ENCODE measurements around the gene MAP3K14.
A peak's percentile ranks its signal among the peaks of the same experiment; 100 is the strongest.

MAP3K14 gene

DNA sequence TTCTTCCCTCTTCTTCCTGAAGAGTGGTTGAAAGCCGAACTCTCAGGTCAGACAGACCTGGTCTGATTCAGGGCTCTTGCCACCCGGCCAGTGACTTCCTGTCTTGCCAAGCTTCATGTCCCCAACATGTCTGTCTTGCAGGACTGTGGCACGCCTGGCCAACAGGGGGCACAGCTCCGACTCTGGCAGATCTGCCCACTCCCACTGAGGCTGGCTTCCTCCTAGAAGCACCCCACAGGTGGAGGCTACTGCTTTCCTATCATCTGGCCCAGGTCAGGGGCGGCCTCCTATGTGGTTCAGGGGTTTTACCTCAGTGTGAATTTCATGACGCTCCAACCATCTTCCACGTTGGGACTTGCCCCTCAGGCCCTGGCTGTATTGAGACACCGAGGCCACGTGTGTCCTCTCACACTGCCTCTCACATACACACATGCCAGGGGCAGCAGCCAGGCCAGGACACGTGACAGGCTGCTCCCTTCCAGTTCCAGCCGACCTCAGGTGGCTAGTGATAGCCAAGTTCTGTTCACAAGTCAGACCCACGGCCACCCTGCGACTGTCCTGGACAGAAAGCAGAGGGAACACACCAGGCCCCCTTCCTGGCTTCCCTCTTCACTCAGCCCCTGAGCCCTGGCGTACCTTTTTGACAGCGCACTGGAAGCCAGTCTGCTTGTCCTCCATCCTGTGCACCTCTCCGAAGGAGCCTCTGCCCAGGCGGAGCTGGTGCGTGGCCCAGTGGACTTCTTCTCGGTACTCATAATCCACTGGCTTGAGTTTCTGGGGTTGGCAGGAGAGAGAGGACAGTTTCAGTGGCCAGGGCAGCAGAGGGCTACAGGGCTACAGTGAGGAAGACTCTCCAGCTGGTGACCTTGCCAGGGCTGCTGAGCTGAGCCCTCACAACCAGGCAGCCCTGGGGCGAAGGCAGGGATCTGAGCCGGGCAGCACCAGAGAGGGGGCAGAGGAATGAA is 32.4 kb downstream of the MAP3K14 start:
- peak in 2 of 58 donors; percentile 23 to 40 for DNase-seq

DNA sequence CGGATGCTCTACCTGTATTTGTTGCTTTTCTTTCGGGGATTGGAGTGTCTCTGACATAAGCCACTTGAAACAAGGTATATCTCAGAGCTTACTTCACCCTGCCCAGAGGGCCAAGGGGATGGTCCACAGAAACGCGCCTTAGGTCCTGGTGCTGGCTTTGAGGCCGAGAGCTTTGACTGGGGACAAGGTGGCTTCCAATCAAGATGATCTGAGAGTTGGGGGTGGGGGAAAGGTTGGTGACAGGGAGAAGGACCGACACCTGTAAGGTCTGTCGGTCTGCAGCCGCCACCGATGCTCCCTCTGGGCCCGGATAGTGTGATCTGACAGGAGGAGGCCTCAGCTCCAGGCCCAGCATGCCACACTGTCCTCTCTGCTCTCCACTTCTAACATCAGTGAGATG is 33.1 kb downstream of the MAP3K14 start:
- DNase-seq, result no peak

DNA sequence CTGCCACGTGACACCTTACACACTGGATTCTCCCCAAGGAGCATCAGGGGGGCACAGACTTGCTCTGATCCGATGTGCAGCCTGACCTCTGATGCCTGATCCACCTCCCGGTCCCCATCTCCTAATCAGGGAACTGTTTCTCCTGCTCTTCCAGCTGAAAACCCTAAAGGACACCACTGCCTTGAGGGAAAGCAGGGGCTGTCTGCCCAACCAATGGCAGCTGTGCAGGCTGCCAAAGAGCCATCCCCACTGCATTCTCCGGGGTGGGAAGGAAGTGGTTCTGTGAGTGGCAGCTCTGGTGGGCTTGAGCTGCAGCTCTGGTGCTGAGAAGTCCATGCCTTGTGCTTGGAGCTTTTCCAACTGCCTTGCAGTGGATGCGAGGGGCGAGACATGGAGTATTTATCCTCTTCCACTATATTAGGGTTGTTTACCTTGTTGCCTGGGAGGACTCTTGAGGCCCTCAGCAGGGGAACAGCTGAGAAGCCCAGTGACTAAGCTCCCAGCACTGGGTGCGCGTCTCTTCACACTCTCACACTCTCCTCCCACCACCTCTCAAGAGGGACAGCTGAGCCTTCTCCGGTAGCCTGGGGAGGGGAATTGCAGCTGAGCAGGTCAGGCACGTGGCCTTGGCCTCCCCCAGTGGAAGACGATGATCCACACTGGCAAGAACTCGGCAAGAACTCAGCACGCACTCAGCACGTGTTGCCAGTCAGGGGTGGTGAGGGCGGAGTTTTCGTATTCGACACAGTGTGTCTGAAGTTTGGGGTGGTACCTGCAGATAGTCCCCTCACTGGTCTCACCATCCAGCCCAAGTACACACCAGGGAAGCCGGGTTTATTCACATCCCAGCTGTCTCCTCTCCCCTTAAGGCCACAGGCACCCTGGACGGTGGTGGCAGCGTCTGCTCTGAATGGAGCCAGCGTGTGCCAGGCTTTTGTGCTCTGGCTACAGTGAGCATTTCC is 33.9 kb downstream of the MAP3K14 start:
- peak in 17 of 58 donors; percentile 15 to 72 (median 30) for DNase-seq

DNA sequence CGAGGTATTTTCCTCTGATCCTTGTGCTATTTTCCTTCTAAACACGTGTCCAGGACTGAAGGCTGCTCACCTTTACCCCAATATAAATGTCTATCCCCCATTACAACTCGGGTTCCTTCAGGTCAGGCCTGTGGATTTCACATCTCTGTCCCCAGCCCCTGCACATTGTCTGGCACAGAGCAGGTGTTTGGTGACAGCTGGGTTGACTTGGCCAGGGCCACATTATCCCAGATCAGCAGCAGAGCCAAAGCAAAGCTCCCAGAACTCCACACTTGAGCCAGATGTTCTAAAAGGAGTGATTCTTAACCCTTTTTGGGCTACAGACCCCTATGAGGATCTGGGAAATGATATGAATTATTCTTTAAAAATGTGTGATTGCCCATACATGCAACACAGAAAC is 36.9 kb downstream of the MAP3K14 start:
- DNase-seq, result no peak

DNA sequence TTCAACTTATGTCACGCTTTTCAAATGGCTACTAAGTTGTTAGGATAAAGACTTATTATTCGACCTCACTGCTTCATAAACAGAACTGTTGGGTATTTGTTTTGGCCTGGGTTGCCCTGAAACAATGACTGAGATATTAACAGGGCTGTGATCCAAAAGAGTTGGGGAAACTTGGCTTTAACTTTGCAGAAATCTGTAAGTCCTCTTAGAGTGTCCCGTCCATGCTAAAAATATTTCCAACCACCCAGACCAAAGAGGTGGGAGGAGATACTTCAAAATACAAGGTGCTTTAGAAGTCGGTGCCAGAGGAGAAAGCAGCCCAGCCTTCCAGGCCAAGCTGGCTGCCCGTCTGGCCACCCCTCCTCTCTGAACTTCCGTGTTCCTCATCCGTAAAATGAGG is 38.8 kb downstream of the MAP3K14 start:
- no peak for DNase-seq

DNA sequence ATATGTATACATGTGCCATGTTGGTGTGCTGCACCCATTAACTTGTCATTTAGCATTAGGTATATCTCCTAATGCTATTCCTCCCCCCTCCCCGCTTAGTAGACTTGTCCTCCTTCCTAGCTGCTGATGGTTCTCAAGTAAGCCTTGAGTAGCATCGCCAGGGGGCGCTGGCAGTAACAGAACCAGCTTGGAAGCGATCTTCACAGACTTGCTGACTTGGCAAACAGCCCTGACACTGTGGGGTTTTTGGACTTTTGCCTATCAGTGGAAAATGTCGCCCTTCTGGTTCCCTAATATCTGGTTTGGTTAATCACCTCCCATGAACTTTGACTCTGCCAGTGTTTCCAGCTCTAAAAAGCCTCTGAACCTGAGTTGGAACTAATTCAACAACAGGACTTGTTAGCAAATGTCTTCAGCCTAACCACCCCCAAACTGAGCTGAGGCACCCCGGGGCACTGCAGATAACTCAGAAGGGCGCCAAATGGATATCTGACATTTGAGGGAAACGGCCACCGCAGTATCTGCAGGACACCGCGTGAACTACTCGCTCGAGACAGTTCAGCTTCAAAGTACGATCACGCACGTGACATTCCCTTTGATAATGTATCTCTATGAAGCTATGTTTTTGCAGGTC is 39.5 kb downstream of the MAP3K14 start:
- peak in 55 of 58 donors; percentile 21 to 96 (median 71) for DNase-seq

DNA sequence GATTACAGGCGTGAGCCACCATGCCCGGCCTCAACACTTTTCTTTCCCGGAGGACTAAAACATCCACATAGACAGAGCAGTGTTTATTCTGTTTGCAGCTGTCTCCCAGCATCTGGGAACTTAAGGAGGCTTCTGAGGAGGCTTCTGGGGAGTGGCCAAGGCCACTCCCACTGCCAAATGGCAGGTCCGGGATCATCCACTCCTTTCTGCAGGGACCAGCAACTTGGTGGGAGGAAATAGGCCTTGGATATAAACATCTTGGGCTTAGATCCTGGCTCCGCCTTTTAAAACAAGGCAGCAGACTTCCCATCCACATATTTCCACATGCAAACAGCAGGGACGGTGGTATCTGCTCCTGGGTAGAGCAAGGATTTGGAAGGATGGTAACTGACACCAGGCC is 40.8 kb downstream of the MAP3K14 start:
- DNase-seq, result no peak

DNA sequence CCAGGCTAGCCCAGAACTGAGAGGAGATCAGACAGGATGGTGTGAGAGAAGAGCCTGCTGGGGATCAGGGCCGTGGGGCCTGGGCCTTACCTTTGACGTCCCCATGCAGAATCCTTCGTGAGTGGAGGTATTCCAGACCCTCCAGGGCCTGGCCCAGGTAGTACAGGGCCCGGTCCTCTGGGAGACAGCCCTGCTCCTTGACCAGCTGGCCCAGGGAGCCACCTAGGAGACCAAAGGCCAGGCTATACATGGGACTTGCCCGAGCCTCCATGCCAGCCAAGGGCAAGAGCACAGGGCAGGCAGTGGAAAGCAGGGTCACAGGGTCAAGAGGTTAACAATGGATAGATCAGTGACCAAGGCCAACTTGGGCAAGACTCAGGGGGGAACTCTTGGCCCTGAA is 42.8 kb downstream of the MAP3K14 start:
- no peak for DNase-seq

DNA sequence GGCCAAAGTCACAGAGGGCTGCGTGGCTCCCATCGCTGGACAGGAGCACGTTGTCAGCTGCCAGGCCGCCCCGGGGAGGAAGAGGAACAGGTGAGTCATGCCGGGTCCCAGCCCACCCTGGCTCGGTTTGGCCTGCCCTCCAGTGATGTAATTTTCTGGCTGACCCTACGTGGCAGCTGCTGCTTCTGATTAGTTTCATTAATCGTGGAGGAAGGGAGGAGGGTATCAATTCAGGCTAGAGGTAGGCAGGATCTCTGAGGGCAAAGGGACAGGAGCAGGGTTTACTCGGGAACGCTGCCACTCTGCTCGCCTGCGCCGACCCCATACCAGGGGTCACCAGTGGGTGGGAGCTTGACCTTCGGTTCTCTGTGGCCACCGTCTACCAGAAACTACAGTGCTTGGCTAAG is 43.3 kb downstream of the MAP3K14 start:
- no peak for DNase-seq

DNA sequence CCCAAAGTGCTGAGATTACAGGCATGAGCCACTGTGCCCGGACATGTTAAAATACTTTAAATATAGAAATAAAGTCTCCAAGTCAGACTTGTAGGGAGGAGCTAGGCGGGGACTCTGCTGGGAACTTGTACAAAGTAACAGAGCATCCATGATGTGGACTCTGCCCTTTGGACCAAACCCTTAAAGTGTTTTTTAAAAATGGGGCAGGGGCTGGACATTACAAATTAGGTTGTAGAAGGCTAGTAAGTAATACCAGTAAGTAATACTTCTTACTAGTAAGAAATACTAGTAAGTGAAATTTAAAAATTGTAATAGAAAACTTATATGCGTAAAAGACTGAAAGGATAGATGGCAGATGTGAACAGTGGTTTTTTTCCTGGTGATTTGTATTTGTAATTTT is 45.2 kb downstream of the MAP3K14 start:
- DNase-seq, result no peak

DNA sequence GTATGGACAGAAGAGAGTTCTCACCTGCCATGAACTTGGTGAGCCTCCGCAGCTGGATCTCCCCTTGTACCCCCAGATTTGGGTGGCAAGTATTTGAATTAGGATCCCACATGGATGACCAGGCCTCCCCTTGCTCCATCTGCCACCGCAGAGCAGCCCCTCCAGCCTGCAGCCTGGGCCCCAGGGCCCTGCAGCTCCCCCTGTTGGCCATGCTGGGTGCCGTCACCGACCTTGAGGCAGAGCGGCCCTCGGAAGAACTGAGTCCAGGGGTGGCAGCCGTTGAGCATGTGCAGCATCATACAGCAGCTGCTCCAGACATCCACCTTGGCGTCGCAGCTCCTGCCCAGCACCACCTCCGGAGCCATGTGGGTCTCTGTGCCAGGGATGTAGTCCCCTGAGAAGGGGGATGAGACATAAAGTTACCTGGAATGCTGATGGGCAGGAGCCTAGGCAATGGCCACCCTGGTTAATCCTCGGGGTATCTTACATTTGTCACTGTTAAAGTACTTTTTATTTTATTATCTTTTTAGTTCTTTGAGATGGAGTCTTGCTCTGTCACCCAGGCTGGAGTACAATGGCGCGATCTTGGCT is 45.9 kb downstream of the MAP3K14 start:
- DNase-seq, result no peak

DNA sequence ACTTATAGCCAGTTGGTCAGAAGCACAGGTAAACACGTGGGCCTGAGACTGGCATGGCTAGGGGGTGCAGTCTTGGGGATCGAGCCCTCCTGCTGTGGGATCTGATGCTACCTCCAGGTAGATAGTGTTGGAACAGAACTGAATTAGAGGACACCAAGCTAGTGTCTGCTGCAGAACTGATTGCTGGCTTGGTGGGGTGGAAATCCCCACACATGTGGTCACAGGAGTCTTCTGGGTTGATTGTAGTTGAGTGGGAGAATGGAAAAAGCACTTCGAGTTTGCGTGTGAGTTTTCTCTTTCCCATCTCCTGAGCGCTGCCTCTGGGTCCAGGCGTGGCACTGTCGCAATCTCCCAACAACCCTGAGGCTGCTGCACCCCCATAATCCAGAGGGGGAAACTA is 46.9 kb downstream of the MAP3K14 start:
- DNase-seq, result no peak

DNA sequence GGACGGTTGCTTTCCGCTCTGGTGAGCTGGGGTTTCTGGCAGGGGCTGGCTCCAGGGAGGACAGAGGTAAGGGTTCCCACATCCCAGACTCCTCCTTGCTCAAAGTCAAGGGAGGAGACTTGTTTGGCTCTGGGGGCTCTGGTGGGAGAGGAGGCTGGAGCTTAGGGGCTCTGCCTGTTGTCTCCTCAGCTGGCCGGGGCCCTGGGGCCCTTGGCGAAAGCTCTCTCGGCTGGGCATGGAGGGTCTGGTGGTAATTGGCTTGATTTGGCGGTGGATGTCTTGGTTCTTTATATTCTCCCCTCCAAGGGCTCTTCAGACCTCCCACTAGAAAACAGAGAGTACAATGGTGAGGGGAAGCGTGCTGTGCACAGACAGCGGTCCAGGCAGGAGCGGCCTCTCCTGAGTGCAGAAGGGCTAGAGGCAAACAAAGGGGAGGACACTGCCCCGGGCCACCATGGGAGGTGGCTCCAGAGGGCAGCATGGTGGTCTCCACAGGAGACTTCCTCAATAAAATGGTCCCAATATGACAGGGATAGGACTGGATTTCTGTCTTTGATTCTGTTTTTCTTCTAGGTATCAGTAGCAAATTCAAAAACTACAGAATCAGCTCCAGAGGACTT is 49.3 kb downstream of the MAP3K14 start:
- no peak for DNase-seq

DNA sequence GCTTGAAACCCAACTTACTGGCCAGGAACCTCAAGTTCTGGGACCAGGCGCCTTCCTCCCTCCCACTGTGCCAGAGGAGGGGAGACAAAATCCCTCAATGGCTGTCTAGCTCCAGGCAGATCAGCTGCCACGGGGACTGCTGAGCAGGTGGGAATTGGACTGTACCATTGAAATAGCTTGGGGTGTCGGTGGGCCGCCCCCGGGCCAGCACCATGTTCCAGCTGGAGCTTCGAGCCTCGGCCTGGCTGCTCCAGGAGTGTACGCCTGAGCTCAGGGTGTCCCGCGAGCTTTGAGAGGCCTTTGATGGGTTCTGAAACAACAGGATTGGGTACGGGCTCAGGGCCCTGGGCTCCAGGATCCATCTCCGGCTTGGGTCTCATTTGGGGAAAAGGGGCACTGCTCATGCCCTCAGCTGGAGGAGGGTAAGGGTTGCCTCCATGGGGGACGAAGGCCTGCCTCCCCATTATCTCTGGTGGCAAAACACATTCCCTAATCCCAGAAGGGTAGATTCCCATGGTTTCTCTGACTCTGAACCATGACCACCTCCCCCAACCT is 50.4 kb downstream of the MAP3K14 start:
- DNase-seq, result no peak

DNA sequence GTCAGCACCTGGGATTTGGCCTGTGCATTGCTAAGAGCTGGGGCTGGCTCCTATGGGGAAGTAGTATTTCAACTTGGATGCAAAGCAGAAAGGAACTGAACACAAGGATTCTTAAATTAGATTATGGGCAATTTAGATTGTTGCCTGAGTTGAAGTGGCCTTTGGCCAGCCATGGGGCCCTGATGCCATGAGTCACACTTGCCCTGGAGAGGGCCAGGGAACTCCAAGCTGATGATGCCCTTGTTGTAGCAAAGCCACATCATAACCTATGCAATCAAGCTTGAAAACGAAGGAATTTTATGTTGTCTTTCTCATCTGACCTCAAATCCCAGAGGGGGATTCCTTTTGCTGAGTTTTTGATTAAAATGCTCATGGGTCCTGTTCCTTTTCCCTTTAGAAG is 51.0 kb downstream of the MAP3K14 start:
- DNase-seq, result no peak

DNA sequence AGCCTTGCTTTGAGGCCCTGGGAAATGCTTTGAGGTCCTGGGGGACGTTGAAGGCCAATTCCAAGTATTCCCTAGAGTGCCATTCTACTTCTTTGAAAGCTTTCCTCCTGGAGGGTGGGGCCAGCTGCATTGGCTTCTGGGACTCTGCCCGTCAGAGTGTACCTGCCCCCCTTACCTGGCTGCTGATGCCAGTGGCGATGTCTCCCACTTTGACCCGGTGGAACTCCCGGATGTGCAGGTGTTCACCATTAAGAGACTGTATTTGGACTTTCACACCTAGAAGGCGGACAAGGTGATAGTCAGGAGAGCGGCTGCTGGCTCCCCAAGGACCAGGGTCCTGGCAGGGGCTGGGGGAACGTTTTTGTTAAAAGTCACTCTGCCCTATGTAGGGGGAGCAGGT is 51.8 kb downstream of the MAP3K14 start:
- no peak for DNase-seq

DNA sequence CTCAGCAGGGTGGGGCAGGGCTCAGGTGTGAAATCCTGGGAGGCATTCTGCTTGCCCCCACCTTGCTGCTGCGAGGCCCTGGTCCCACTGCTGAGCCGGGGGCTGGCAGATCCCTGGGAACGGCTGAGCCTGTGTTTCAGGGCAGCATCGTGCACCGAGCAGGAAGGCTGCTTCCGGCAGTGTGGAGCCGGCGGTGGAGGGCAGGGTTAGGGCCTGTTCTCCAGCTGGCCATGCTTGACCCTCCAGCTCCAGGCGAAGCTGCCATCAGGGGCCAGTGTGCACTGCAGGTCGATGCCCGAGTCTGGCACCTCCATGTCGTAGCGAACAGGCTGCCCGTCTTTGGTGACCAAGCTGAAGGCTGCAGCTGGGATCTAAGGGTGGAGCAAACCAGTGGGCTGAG is 52.4 kb downstream of the MAP3K14 start:
- DNase-seq, result no peak

DNA sequence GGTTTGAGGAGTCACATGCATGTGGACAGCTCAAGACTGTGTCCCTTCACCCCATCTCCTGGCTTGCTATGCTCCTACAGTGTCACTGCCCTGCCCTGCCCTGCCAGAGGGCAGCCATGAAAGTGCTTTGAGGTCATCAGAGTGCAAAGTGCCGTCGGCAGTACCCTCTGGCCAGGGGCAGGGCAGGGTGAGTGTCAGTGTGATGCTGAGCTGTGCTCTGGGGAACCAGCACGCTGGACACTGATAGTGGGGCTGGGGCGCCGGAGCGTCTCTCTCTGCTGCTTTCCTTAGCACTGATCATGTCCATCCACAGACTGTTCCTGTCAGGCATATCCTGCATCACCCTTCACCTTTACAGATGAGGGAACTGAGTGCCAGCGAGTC is 53.4 kb downstream of the MAP3K14 start:
- no peak for DNase-seq

DNA sequence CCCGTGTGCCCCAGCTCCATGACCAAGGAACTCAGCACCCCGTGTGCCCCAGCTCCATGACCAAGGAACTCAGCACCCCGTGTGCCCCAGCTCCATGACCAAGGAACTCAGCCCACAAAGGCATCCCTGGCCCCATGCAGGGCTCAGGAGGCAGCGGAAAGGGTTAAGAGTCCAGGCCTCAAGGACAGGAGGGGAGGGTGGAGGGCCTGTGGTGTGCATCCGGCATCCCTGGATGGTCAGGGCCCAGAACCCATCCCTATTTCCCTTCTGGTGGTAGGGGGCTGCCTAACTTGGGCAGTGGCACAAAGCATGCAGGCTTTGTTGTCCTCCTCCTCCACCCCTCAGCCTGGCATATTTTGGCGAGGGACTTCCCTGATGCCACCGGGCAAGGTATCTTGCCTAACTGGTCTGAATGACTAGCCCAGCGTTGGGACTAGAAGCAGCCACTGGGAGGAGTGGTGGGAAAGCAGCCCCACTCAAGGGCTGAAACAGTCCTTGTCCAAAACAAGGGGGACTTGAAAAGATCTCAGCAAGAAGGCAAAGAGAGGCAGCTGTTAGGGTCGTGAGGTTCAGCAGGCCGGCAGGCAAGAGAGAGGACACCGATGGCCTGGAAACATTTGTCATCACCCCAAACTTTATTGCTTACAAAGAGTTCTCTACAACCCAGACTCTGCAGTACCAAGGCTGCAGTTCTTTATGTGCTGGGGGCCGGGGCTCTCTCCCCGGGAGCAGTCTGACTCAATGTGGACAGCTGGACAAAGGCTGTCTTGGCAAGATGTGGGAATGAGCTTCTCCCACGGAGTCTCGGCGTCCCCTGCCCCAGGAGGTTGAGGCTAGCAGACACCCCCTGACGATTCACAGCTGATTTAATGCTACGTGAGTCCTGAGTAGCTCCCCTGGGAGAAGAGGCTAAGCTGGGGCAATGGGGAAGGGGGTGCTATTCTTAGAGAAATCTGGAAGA is 54.0 kb downstream of the MAP3K14 start:
- no peak for DNase-seq
